GM21515 (cell line): ENCODE data around the gene ITGA6.

Experiments
- ATAC-seq: cut with Tn5 transposase; IDR thresholded peaks from one replicate; pipeline ENCODE4 v1.9.1; 2021; ENCODE audit not compliant: unreplicated experiment

Gene ITGA6

GRCh38 chr2:172439911-172440310, 12.5 kb downstream of the ITGA6 start:
- no peak for ATAC-seq

- ATAC-seq: peak; percentile 49
Observed at GRCh38 chr2:172440795-172441194, 13.4 kb downstream of the ITGA6 start.

GRCh38 chr2:172442072-172442895, 14.9 kb downstream of the ITGA6 start:
- ATAC-seq: no peak

GRCh38 chr2:172445851-172446250, 18.5 kb downstream of the ITGA6 start:
- no peak for ATAC-seq

- no peak for ATAC-seq
Observed at GRCh38 chr2:172446474-172447063, 19.2 kb downstream of the ITGA6 start.

DNA sequence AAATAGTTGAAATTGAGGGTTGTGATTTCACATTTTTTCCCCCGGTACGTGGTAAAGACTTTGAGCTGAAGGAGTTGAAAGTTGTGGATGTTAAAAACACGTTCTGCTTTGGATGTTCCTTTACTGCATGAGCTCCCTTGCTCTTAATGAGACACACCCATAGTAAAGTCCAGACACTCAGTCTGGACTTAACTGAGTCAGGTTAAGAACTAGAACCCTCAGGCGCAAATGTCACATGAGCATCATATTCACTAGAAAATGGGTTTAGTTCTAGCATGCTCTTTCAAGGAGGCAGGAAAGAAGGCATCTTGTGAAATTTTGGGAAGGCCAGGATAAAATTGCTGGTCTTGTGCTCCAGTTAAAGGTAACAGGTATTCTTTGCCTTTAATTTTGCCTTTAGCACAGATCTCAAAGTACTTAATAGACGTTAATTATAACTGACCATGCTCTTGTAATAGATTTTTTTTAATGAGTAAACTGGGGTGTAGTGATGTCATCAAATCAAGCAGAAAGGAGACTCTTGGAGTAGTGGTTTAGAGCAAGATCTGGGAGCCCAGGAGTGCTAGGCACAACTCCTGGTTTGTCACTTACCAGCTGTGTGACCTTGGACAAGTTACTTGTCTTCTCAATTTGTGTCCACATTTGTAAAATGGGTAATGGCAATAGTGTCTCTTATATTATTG, 20.6 kb downstream of the ITGA6 start:
- ATAC-seq: no peak

DNA sequence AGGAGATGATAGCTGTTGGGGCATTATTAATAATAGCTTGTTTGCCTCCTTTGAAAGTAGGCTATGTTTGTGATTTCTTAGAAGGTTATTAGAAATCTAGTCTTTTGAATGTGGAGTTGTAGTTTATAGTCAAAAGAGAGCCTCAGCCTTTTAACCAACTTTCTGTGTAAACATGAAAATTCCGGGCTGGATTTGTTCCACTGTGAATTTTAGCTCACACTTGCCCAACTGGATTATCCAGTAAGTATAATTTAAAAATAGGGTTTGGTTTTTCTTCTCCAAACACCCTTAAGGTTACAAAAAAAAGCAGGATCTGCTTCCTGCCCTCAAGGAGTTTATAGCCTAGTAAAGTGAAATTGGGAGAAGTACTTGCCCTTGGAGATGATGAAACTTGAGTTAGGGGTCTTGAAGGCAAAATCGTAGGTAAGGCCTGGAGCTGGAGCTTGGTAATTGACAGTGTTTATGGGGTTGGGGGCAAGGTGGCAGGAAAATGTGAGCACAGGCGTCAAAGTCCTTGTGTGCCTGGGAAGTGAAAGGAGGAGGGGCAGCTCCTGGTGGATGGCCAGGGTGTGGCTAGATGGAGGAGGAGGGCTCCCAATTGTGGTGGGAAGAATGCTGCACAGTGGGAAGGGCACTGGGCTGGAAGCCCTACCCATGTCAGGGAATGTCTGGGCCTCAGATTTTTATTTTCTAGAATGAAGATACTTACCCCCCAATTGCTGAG, 21.3 kb downstream of the ITGA6 start:
- no peak for ATAC-seq

DNA sequence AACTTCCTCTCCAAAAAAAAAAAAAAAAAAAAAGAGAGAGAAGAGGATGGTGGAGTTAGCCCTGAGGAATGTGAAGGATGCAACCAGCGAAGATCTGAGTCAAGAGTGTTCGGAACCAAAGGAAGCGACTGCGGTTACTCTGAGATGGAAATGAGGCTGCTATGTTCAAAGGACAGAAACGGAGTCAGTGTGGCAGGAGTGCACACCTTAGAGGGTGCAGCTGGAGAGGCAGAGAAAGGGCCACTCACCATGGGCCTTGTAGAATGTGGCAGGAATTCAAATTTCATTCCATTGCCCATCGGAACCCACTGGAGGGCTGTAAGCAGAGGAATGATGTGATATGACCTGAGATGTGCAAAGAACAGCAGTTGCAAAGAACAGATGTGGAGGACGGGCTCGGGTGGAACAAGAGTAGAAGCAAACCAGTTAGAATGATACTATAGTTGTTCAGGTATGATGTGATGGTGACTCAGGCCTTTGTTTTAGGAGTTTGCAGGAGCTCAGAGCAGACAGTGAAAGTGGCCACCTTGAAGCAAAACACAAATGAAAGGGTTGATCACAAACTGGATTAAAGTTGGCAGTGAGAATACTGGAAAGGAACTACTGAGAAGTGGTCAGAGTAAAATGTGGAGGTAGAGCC, 22.6 kb downstream of the ITGA6 start:
- no peak for ATAC-seq

DNA sequence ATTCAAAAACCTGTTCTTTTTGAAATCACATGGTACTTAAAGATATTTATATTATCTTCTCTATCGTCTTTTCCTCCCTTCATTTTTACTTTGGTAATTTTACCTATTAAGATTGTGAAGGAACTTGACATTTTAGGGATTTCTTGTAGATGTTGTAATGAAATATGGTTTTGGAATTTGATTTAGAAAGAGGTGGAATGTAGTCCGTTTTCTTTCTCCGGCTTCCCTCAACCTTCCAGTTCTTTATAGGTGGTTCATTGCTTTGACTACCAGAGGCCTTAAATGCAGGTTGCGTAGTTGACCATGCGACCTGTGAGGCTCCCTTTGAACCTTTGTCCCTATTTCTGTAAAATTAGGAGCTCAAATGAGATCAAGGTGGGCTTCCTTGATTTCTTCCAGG, 24.5 kb downstream of the ITGA6 start:
- no peak for ATAC-seq

- ATAC-seq: no peak
Observed at GRCh38 chr2:172452845-172453244, 25.5 kb downstream of the ITGA6 start.

DNA sequence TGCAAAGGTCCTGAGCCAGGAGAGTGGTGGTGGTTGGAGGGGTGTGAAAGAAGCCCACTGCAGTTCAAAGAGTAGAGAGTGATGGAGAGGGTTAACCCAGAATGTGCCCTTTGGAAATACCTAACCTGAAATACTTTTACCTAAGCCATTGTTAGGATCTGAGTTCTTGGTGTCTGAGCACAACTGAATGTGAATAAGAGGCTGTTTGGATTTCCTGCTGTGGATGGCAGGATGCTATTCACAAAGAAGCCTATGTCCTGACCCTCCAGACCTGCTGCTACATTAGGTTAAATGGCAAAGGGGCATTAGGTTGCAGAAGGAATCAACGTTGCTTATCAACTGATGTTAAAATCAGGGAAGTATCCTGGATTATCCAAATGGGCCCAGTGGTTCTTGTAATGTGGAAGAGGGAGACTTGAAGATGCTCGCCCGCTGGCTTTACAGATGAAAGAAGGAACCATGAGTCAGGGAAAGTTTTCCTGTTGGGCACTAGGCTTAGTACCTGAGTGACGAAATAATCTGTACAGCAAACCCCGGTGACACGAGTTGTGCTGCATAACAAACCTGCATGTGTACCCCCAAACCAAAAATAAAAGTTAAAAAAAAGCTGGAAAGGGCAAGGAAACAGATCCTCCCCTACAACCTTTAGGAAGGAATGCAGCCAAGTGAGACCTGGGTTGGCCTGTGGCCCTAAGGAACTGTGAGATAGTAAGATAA, 27.2 kb downstream of the ITGA6 start:
- no peak for ATAC-seq

DNA sequence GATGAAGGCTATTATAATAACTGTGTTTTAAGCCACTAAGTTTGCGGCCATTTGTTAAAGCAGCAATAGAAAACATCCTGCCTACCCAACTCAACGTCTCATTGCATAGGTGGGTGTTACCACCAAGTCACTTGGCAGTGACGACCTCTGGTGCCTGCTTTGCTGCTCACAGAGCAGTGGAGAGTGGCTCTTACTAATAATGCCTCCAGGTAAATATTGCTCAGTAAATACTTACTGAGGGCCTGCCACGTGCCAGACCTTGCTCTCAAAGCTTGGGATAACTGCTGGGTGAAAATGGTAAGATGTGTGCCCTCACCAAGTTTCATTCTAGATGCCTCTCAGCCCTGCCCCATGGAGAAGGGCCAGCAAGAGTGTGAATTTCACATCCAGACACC, 27.7 kb downstream of the ITGA6 start:
- no peak for ATAC-seq

- ATAC-seq: no peak
Observed at GRCh38 chr2:172456002-172456401, 28.6 kb downstream of the ITGA6 start.

- no peak for ATAC-seq
Observed at GRCh38 chr2:172457536-172457935, 30.1 kb downstream of the ITGA6 start.

DNA sequence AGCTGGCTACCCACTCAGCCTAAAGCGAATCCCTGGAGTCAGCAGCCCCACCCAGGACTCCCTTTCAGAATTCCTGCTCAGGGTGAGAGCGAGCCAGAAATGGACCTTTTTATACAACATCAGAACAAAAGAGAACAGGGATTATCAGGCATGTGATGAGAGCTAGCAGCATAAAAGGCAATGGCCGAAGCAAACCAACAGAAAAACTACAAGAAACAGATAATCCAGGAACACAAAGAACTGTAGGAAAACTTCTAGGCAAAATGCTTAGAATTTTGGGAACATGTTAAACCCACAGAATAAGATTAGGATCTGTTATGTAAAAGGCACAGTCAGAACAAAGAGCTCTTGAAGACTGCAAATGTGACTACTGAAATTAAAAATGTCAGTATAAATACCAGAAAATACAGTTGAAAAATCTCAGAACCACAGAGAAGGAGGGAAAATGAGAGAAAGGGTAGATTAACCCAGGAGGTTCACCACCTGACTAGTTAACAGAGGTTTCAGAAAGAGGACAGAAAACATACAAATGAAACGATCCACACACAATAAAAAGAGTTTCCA, 31.3 kb downstream of the ITGA6 start:
- no peak for ATAC-seq

DNA sequence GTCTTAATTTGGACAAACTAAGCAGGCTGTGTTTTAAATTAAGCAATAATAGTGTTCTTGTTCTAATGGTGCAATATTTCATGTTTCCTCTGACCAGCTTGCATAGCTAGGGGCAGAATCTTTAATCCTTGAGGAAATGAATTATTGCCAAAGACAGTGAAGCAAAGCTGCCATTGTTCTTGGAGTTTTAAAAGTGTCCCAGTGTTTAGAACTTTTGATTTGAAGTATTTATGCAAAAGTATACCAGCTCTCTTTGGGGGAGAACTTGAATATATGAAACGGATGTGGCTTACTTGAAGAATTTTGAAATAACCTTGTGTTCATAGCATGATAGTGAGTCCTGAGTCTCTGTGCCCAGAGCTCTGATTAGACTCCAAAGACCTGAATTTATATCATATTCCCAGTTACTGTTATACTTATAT, 33.4 kb downstream of the ITGA6 start:
- ATAC-seq: no peak

DNA sequence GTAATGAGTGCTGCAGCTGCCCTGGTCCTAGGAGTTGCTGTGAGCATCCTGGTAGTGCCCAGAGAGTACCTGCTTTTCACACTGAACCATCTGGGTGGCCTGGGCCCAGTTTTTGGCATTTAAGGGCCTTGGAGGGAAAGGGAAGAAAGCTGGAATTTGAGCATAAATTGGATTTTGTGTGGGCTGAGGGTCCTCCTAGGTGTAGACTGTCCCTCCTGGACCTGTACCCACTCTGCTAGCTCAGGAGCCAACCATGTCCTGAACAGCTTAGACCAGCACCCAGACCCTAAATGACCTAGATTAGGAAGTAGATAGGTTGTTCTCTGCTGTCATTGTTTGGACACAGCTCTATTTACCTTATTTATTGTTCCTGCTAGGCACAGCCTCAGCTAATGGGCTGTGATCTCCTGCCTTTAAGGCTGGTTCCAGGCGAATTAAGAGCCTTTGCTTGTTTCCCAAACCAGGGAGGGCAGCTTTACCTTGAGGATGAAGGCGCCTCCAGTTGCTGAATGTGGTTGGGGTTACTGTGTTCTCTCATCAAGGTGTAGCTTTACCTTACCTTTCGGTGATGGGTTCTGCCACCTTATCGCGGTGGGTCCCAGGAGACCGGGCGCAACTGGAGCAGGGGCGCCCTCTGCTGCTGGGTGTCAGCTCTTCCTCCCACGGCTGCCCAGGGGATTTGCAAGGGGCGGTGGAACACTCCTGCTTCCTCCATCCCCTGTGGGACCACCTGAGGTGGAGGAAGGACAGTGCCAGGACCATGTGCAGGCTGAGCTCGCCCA, 34.4 kb downstream of the ITGA6 start:
- peak; percentile 64 for ATAC-seq

- ATAC-seq: no peak
Observed at GRCh38 chr2:172462373-172462848, 35.0 kb downstream of the ITGA6 start.

GRCh38 chr2:172462849-172463381, 35.5 kb downstream of the ITGA6 start:
- peak; percentile 57 for ATAC-seq
